ENCODE measurements around the gene ERBB4. TPM values are rescaled to one million over a fixed set of nuclear protein-coding genes. Genes with fewer than 3 reads are reported as not detected.

The ERBB4 gene
- total RNA-seq, 1 experiment from 2014 or later = 0.15 TPM

DNA sequence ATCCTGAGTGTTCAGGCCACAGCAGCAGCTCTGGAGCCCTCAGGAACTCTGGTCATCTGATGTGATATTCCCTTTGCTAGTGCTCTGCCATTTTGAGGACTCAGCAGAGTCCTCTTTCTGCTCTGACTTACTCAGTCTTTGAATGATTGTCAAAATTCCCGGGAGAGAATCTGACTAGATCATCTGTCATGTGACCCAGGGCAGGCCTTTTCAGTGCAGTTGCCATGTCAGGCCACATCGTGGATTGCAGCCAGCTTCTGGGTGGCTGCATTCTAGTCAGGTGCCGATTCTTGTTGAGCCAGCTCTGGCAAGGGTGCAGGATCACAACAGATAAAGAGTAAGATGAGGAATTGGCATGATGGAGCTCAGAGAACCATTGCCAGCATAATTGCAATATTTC is 1186.6 kb downstream of the ERBB4 start:
- TF ChIP-seq TCF7L2 (IDR thresholded peaks at IDR 0.05; ENCODE audit: low read depth, low read length) (no peak), REST (IDR thresholded peaks at IDR 0.05; ENCODE audit: insufficient read depth in 1 of 2, low read depth in 2 of 2, low read length in 1 of 2) (no peak), POLR2AphosphoS5 (IDR thresholded peaks at IDR 0.05; ENCODE audit: low read depth, low read length) (no peak), CTCF (IDR thresholded peaks at IDR 0.05) (no peak), SIN3A (IDR thresholded peaks at IDR 0.05; ENCODE audit: borderline replicate concordance, insufficient read depth, low read depth, low read length) (no peak)
- intact Hi-C loops (cut with micrococcal nuclease; ENCODE audit: unreplicated experiment) (no loop called here), in situ Hi-C loops (cut with HindIII; ENCODE audit: low pct_unique_long_range_greater_than_20kb, low sequenced_read_pairs) (no loop called here)
- ChIA-PET CTCF (no interaction called here), POLR2A (no interaction called here)
- no peaks in the 10 kb centered on the region for H3K36me3 ChIP-seq (ENCODE audit: control insufficient read depth, insufficient read depth, low read length)
- no TSS peak for BruUV-seq (replicated peaks)
- H3K4me1 ChIP-seq (ENCODE audit: control insufficient read depth, insufficient read depth, low read length) = no peaks in the 10 kb centered on the region
- no peaks in the 10 kb centered on the region; the same call in 1 of the 2 replicates for H3K9me3 ChIP-seq (ENCODE audit: control insufficient read depth, insufficient read depth, low read depth, low read length)
- ATAC-seq = no peak
- no peak overlapping the region for H3K4me3 ChIP-seq (ENCODE audit: low read depth in 2 of 2, low read length in 2 of 2)
- H3K27me3 ChIP-seq (ENCODE audit: control insufficient read depth, insufficient read depth, low read length) = no peaks in the 10 kb centered on the region
- DNase-seq (ENCODE audit: low read depth, low spot score) = no peak
- H3K27ac ChIP-seq (ENCODE audit: low read length) = no peak overlapping the region

DNA sequence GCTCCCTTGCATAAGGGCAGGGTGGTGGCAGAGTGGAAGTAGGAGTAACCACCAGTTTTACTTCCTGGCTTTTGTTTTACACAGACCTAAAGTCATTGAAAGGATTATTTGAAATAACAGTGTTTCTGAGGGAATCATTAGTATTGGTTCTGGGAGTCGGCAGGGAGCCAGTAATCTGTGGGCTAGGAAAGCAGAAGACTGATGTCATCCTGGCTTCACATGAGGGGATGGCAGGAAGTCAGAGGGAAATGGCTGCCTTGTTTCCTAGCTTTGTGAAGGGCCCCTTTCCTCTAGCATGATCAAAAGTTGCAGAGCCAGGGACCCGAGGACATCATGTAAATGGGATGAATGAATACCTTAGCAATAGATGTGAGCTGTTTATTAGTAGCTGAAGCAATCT is 1189.6 kb downstream of the ERBB4 start:
- in situ Hi-C loops (cut with HindIII; ENCODE audit: low pct_unique_long_range_greater_than_20kb, low sequenced_read_pairs) = no loop called here

More for the DNA sequence above, 1189.6 kb downstream of the ERBB4 start:
- TF ChIP-seq CTCF (IDR thresholded peaks at IDR 0.05) = no peak
- no peak for TF ChIP-seq TCF7L2 (IDR thresholded peaks at IDR 0.05; ENCODE audit: low read depth, low read length)
- no peak for TF ChIP-seq REST (IDR thresholded peaks at IDR 0.05; ENCODE audit: insufficient read depth in 1 of 2, low read depth in 2 of 2, low read length in 1 of 2)
- no peak for TF ChIP-seq POLR2AphosphoS5 (IDR thresholded peaks at IDR 0.05; ENCODE audit: low read depth, low read length)
- no peak for TF ChIP-seq SIN3A (IDR thresholded peaks at IDR 0.05; ENCODE audit: borderline replicate concordance, insufficient read depth, low read depth, low read length)
- Histone ChIP-seq H3K27ac (ENCODE audit: low read length) (no peak overlapping the region), H3K9me3 (ENCODE audit: control insufficient read depth, insufficient read depth, low read depth, low read length) (peaks cover 2% of the 10 kb centered on the region; the same call in 1 of the 2 replicates), H3K4me3 (ENCODE audit: low read depth in 2 of 2, low read length in 2 of 2) (no peak overlapping the region), H3K4me1 (ENCODE audit: control insufficient read depth, insufficient read depth, low read length) (no peaks in the 10 kb centered on the region), H3K36me3 (ENCODE audit: control insufficient read depth, insufficient read depth, low read length) (no peaks in the 10 kb centered on the region), H3K27me3 (ENCODE audit: control insufficient read depth, insufficient read depth, low read length) (no peaks in the 10 kb centered on the region)
- ATAC-seq = no peak
- ChIA-PET CTCF (no interaction called here), POLR2A (no interaction called here)
- no peak for DNase-seq (ENCODE audit: low read depth, low spot score)
- BruUV-seq (replicated peaks) = no TSS peak
- intact Hi-C loops (cut with micrococcal nuclease; ENCODE audit: unreplicated experiment) = no loop called here
